SU-DHL-6 (cell line): ENCODE data around the gene MMP13.

Experiments
- H2AFZ ChIP-seq: fragments of 200-600 bp; sonication (generic); 2 replicates; pipeline ENCODE4 v1.6.1; 2014; ENCODE audit warnings: low read depth, mild to moderate bottlenecking, moderate library complexity, mixed read lengths, antibody characterized with exemption, low read length; ENCODE audit not compliant: severe bottlenecking
- H3F3A ChIP-seq: fragments of 200-600 bp; shearing (Covaris generic); 2 replicates; pipeline ENCODE4 v1.6.0; 2016; ENCODE audit warnings: antibody characterized with exemption, mild to moderate bottlenecking; ENCODE audit not compliant: insufficient read depth
- H3K27ac ChIP-seq: fragments of 200-600 bp; sonication (generic); 2 replicates; pipeline ENCODE4 v1.5.1; 2016; ENCODE audit warnings: low read depth, mild to moderate bottlenecking, low read length, moderate library complexity, mixed read lengths
- H3K27me3 ChIP-seq: fragments of 200-600 bp; sonication (generic), shearing (Covaris generic); 2 replicates; pipeline ENCODE4 v1.6.0; 2014; ENCODE audit warnings: mild to moderate bottlenecking, low read length
- H3K36me3 ChIP-seq: fragments of 200-600 bp; sonication (generic); 2 replicates; pipeline ENCODE4 v1.6.1; 2014; ENCODE audit warnings: mild to moderate bottlenecking, low read length, mixed read lengths
- H3K4me2 ChIP-seq: fragments of 300-600, 200-600 bp; shearing (Covaris generic), sonication (generic); 2 replicates; pipeline ENCODE4 v1.6.0; 2014; ENCODE audit warnings: low read length, low read depth, mild to moderate bottlenecking; ENCODE audit not compliant: poor library complexity, severe bottlenecking
- H3K4me3 ChIP-seq: fragments of 200-600 bp; sonication (generic); 2 replicates; pipeline ENCODE4 v1.5.1; 2014; ENCODE audit warnings: antibody characterized with exemption, low read length, mild to moderate bottlenecking, mixed read lengths; ENCODE audit not compliant: insufficient read depth, poor library complexity, severe bottlenecking
- H3K79me2 ChIP-seq: fragments of 200-600 bp; sonication (generic); 2 replicates; pipeline ENCODE4 v1.6.1; 2014; ENCODE audit warnings: mild to moderate bottlenecking, low read length, moderate library complexity; ENCODE audit not compliant: insufficient read depth
- H3K9ac ChIP-seq: fragments of 200-600 bp; sonication (generic); 2 replicates; pipeline ENCODE4 v1.7.0; 2014; ENCODE audit warnings: mild to moderate bottlenecking, low read length
- H3K9me2 ChIP-seq: fragments of 200-600 bp; sonication (generic); replicated peaks from 2 replicates; pipeline ENCODE4 v1.6.1; 2014; ENCODE audit warnings: low read length; ENCODE audit not compliant: insufficient read depth
- H3K9me3 ChIP-seq: fragments of 200-600 bp; sonication (generic); 2 replicates; pipeline ENCODE4 v1.6.1; 2014; ENCODE audit warnings: low read length, mixed read lengths; ENCODE audit not compliant: insufficient read depth
- H4K20me1 ChIP-seq: fragments of 200-600 bp; sonication (generic); 2 replicates; pipeline ENCODE4 v1.6.1; 2014; ENCODE audit warnings: low read depth, mild to moderate bottlenecking, antibody characterized with exemption, low read length, moderate library complexity, mixed read lengths
- EZH2phosphoT487 ChIP-seq: fragments of 200-600 bp; sonication (generic), shearing (Covaris generic); conservative IDR thresholded peaks from 2 replicates; pipeline ENCODE4 v1.6.1; 2018; ENCODE audit warnings: mild to moderate bottlenecking, antibody characterized with exemption, low read length, moderate library complexity, mixed read lengths
- TF ChIP-seq, protein P1 (sequence below): fragments of 200-600 bp; sonication (generic); IDR thresholded peaks from one replicate; pipeline ENCODE4 v1.5.1; 2017; ENCODE audit warnings: antibody characterized with exemption, mild to moderate bottlenecking, low read length, moderate library complexity; ENCODE audit not compliant: insufficient read depth, poor library complexity, severe bottlenecking

MMP13 gene

DNA sequence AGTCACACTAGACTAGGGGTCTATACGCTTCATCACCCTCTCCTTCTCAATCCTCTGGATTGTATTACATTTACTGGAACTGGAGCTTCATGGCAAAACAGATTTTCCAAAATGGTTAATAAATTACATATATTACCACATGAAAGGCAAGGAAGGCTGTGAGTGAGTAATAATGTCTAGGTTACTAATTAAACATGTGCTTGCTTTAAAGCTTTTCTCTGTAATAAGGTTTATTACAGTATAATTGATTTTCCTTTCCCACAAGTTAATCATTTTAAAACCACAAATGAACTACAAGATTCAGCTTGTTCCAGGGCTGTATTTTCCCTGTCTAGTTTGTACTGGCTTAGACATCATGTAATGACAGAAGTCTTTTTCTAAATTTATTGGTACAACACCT, 25.6 kb downstream of the MMP13 start:
- Histone ChIP-seq H3K9me3 (no peaks in the 10 kb centered on the region), H3K36me3 (no peaks in the 10 kb centered on the region), H3K9me2 (no peaks in the 10 kb centered on the region), H3K79me2 (no peaks in the 10 kb centered on the region), H3K4me3 (no peak overlapping the region), H3K9ac (no peak overlapping the region), H3K4me2 (no peak overlapping the region), H3F3A (no peaks in the 10 kb centered on the region), H3K27me3 (no peaks in the 10 kb centered on the region), H2AFZ (no peak overlapping the region), H3K27ac (no peak overlapping the region), H4K20me1 (no peaks in the 10 kb centered on the region)
- no peak for TF ChIP-seq EZH2phosphoT487
- TF ChIP-seq, protein P1, sequence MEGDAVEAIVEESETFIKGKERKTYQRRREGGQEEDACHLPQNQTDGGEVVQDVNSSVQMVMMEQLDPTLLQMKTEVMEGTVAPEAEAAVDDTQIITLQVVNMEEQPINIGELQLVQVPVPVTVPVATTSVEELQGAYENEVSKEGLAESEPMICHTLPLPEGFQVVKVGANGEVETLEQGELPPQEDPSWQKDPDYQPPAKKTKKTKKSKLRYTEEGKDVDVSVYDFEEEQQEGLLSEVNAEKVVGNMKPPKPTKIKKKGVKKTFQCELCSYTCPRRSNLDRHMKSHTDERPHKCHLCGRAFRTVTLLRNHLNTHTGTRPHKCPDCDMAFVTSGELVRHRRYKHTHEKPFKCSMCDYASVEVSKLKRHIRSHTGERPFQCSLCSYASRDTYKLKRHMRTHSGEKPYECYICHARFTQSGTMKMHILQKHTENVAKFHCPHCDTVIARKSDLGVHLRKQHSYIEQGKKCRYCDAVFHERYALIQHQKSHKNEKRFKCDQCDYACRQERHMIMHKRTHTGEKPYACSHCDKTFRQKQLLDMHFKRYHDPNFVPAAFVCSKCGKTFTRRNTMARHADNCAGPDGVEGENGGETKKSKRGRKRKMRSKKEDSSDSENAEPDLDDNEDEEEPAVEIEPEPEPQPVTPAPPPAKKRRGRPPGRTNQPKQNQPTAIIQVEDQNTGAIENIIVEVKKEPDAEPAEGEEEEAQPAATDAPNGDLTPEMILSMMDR: no peak

DNA sequence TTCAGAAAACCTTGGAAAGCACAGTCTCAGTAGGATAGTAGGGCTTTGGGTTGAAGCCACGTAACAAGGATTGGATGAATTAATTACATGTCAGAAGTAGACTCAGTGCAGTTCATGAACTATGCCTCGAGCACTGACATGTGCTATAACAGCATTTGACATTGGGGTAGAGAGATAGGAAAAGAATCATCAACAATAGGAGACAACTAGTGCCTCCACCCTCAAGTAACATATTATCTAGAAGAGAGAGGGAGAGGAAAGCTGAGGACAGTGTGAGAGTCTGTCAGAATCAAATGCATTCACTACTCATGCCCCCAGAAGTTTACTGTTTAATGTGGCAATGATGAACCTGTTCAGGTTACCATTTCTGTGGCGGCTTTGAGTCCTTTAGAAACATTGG, 26.4 kb downstream of the MMP13 start:
- TF ChIP-seq, protein P1: no peak
- no peak for TF ChIP-seq EZH2phosphoT487
- H4K20me1 ChIP-seq: no peaks in the 10 kb centered on the region
- no peaks in the 10 kb centered on the region for H3K79me2 ChIP-seq
- H2AFZ ChIP-seq: no peak overlapping the region
- no peaks in the 10 kb centered on the region for H3K9me2 ChIP-seq
- H3K4me3 ChIP-seq: no peak overlapping the region
- H3K27me3 ChIP-seq: no peaks in the 10 kb centered on the region
- no peak overlapping the region for H3K4me2 ChIP-seq
- H3K27ac ChIP-seq: no peak overlapping the region
- H3K9me3 ChIP-seq: no peaks in the 10 kb centered on the region
- H3K9ac ChIP-seq: no peak overlapping the region
- no peaks in the 10 kb centered on the region for H3F3A ChIP-seq
- H3K36me3 ChIP-seq: no peaks in the 10 kb centered on the region

DNA sequence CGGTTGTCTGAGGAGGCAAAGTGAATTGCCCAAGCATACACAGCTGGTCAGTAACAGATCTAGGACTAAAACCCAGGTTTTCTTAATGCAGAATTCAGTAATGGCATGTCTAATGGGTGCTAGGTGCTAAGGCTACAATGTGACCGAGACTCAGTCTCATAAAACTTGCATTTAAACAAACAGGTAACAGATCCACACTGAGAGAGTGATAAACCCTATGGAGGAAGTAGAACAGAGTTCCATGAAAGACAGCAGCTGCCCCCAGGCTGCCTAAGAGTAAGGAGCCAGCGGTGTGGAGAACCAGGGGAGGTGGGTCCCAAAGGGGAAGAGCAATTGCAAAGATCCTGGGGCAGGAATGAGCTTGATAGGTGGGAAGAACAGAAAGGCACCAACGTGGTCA, 27.3 kb downstream of the MMP13 start:
- H3K27ac ChIP-seq: no peak overlapping the region
- no peak overlapping the region for H3K4me3 ChIP-seq
- no peaks in the 10 kb centered on the region for H3K79me2 ChIP-seq
- H4K20me1 ChIP-seq: no peaks in the 10 kb centered on the region
- TF ChIP-seq, protein P1: no peak
- no peak for TF ChIP-seq EZH2phosphoT487
- no peak overlapping the region for H3K4me2 ChIP-seq
- H3F3A ChIP-seq: no peaks in the 10 kb centered on the region
- H3K9me2 ChIP-seq: no peaks in the 10 kb centered on the region
- H3K36me3 ChIP-seq: no peaks in the 10 kb centered on the region
- H3K9me3 ChIP-seq: no peaks in the 10 kb centered on the region
- H2AFZ ChIP-seq: no peak overlapping the region
- no peak overlapping the region for H3K9ac ChIP-seq
- no peaks in the 10 kb centered on the region for H3K27me3 ChIP-seq

DNA sequence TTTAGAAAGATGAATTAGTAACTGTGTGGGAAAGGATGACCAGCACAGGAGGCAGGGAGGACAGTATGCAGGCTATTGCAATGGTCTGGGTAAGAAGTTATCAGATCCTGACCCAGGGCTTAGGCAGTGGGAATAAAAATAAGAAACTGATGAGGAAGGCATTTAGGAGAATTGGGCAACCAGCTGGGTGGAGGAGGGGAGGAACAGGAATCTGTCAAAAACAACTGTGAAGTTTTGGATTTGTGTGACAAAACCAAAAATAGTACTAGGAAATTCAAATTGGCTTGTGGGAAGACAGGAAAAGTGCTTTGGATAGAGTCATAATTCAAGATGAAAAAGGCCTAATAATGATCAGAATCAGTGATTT, 27.9 kb downstream of the MMP13 start:
- no peak for TF ChIP-seq EZH2phosphoT487
- TF ChIP-seq, protein P1: no peak
- Histone ChIP-seq H3K4me2 (no peak overlapping the region), H3K36me3 (no peaks in the 10 kb centered on the region), H3K9me2 (no peaks in the 10 kb centered on the region), H3K27me3 (no peaks in the 10 kb centered on the region), H2AFZ (no peak overlapping the region), H3K79me2 (no peaks in the 10 kb centered on the region), H3K27ac (no peak overlapping the region), H3K9me3 (no peaks in the 10 kb centered on the region), H3K9ac (no peak overlapping the region), H4K20me1 (no peaks in the 10 kb centered on the region), H3F3A (no peaks in the 10 kb centered on the region), H3K4me3 (no peak overlapping the region)
